ENCODE measurements around the gene MBD3L5.
"Not testable (repeated sequence)": the region's sequence is repeated elsewhere in the genome, so short reads cannot be mapped to it uniquely, and the experiment has no call there.

Gene MBD3L5

DNA sequence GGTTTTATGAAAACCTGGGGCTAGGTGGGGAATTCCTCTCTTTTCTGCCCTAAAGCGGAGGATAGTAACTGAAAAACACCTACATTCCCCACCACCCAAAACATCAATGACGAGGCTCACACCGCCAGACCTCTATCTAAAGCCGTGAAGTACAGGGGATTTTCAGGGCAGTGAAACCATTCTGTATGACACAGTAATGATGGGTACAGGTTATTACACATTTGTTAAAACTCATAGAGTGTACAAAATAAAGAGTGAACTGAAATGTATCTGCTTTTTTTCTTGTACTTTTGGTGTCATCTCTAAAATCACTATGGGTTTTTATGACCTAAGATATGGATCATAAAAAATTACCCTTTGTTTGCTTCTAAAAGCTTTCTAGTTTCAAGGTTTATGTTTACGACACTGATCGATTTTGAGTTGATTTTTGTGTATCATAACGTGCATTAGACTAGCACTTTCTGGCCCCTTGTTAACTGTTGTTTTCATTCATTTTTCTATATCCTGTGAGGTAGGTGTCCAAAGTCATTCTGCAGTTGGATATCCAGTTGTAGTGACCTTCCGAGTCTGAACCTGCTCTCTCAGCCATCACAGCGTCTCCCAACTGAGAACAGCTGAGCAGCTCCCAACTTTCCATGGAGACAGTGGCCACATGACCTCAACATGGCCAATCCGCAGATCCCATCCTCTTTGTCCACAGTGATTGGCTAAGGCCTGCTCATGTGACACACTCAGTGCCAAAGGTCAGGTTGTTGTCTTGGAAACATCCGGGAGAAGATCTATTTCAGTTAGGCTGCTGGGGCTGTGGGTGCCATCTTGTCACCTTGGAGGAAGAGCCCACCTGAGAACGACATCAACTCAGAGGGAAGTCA is 19.4 kb upstream of the MBD3L5 start:
- TF ChIP-seq CTCF (conservative IDR thresholded peaks at IDR 0.05; ENCODE audit: low read depth, low read length): no peak
- H3K4me3 ChIP-seq (ENCODE audit: low read length): no peak overlapping the region
- no peak for DNase-seq (ENCODE audit: low read depth)

DNA sequence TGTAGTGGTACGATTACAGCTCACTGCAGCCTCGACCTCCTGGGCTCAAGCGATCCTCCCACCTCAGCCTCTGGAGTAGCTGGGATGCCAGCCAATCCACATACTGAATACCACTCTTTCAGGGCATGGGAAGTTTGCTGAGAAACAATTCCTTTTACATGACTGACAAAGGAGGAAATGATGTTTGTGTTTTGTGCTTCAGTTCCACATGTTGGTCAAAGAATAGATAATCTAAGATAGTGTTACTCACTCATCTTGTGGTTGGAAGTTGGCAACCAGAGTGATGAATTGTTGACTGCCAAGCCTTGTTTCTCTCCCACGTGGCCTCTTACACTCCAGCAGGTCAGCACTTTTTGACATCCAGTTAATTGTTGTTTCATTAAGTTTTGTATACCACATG is 16.7 kb upstream of the MBD3L5 start:
- no peak for DNase-seq (ENCODE audit: low read depth)
- no peak overlapping the region for H3K4me3 ChIP-seq (ENCODE audit: low read length)
- TF ChIP-seq CTCF (conservative IDR thresholded peaks at IDR 0.05; ENCODE audit: low read depth, low read length): no peak

DNA sequence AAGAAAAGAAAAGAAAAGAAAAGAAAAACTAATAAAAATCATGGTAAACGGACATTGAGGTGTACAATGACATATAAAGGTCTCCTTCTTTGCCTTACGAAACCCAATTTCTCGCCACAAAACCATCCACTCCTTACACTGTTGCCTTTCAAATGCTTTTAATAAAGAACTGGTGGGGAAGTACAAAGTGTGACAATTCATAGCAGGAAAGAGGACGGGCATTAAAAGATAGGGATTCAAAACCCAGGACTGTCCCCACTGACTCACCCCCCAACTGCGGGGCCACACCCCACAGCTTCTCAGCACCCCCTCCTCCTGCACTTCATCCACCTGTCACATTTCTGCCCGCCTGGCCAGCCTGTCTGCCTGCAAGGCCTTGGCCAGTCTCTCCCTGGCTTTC is 11.6 kb upstream of the MBD3L5 start:
- TF ChIP-seq CTCF (conservative IDR thresholded peaks at IDR 0.05; ENCODE audit: low read depth, low read length): no peak
- DNase-seq (ENCODE audit: low read depth): no peak

GRCh38 chr19:7021331-7021730 is 9.0 kb upstream of the MBD3L5 start, which contains the start of gene MBD3L2B:
MBD3L2B (minus strand) TSS chr19:7021431; CDS start chr19:7021397, 34 bp downstream.
- not testable (repeated sequence) for H3K4me3 ChIP-seq (ENCODE audit: low read length); DNase-seq (ENCODE audit: low read depth)

More for the DNA sequence above, 11.6 kb upstream of the MBD3L5 start:
- no peak overlapping the region for H3K4me3 ChIP-seq (ENCODE audit: low read length)

DNA sequence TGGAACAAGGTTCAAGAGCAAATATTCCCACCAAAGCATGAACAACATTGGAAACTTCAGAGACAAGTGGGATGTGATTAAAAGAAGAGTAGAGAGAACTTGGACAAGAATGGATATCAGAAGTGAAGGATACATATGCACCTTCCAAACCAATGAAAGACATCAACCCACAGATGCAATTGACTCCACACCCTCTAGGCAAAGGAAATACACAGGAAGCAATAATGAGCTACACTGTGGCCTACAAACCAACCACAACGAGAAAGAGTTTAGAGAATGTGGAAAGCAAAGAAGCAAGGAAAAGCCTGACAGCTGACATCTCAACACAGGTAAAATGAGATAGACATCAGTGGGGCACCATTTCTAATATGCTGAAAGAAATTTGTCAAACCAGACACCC is 1.6 kb upstream of the MBD3L5 start:
- not testable (repeated sequence) for DNase-seq (ENCODE audit: low read depth)

DNA sequence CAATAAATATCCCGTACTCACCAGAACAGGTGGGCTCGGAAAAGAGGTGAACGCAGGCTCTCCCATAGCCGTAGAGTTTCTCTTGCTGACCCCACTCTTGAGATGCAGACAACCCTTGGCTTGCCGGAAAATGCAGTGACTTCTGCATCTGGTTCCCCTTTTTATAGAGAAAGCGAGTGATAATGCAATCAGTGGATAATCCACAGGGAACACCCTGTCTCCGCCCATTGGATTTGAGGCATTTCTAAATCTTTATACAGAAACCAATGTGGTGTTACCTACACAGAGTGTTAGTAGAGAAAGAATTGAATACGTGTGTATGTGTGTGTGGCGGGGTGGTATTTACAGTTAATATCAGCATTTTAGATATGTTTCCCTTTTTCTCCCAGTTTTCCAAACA is 9.7 kb downstream of the MBD3L5 start, which contains the start of gene MBD3L4:
TSS of gene MBD3L4 (minus strand) at position 101 of the 400 bp plus-strand sequence. CDS start at position 66, 35 bp downstream.
- H3K4me3 ChIP-seq (ENCODE audit: low read length); DNase-seq (ENCODE audit: low read depth): not testable (repeated sequence)

More for the DNA sequence above, 1.6 kb upstream of the MBD3L5 start:
- H3K4me3 ChIP-seq (ENCODE audit: low read length): not testable (repeated sequence)

DNA sequence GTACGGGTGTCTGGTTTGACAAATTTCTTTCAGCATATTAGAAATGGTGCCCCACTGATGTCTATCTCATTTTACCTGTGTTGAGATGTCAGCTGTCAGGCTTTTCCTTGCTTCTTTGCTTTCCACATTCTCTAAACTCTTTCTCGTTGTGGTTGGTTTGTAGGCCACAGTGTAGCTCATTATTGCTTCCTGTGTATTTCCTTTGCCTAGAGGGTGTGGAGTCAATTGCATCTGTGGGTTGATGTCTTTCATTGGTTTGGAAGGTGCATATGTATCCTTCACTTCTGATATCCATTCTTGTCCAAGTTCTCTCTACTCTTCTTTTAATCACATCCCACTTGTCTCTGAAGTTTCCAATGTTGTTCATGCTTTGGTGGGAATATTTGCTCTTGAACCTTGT is 11.2 kb downstream of the MBD3L5 start:
- H3K4me3 ChIP-seq (ENCODE audit: low read length); DNase-seq (ENCODE audit: low read depth): not testable (repeated sequence)

DNA sequence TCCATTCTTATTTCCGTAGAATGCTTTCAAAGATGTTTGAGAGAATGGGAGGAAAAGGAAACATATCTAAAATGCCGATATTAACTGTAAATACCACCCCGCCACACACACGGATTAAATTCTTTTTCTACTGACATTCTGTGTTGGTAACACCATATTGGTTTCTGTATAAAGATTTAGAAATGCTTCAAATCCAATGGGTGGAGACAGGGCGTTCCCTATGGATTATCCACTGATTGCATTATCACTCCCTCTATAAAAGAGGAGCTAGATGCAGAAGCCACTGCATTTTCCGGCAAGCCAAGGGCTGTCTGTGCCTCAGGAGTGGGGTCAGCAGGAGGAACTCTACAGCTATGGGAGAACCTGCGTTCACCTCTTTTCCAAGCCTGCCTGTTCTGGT is 18.6 kb downstream of the MBD3L5 start, which contains the start of gene MBD3L2:
TSS of gene MBD3L2 (plus strand) at position 301 of the 400 bp plus-strand sequence. CDS start at position 354, 53 bp downstream.
- not testable (repeated sequence) for H3K4me3 ChIP-seq (ENCODE audit: low read length); DNase-seq (ENCODE audit: low read depth)

DNA sequence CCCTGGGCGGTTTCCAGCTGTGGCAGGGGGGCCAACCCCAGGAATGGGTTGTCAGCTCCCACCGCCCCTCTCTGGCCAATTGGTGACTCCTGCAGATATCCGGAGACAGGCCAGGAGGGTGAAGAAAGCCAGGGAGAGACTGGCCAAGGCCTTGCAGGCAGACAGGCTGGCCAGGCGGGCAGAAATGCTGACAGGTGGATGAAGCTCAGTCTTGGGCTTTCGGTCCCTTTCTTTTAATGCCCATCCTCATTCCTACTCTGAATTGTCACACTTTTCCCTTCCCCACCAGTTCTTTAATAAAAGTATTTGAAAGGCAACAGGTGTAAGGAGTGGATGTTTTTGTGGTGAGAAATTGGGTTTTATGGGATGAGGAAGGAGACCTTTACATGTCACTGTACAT is 21.0 kb downstream of the MBD3L5 start:
- DNase-seq (ENCODE audit: low read depth); H3K4me3 ChIP-seq (ENCODE audit: low read length): not testable (repeated sequence)

- not testable (repeated sequence) for DNase-seq (ENCODE audit: low read depth); H3K4me3 ChIP-seq (ENCODE audit: low read length)
Observed at GRCh38 chr19:7052896-7053295, 22.5 kb downstream of the MBD3L5 start.

- not testable (repeated sequence) for H3K4me3 ChIP-seq (ENCODE audit: low read length); DNase-seq (ENCODE audit: low read depth)
Observed at GRCh38 chr19:7054635-7055368, 24.4 kb downstream of the MBD3L5 start.

- H3K4me3 ChIP-seq (ENCODE audit: low read length); DNase-seq (ENCODE audit: low read depth): not testable (repeated sequence)
Observed at GRCh38 chr19:7055679-7056078, 25.3 kb downstream of the MBD3L5 start.

DNA sequence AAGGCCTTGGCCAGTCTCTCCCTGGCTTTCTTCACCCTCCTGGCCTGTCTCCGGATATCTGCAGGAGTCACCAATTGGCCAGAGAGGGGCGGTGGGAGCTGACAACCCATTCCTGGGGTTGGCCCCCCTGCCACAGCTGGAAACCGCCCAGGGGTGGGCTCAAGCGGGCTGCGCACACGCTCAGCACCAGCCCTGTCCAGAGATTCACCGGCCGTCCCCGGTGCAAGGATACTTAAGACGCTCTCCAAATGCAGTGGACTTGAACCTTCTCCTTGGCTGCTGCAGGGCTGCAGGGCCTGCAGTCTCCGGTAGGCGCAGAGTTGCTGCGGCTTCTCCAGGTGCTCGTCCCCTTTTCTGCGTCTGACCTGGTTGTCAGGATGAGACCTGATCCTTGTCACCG is 26.0 kb downstream of the MBD3L5 start:
- H3K4me3 ChIP-seq (ENCODE audit: low read length); DNase-seq (ENCODE audit: low read depth): not testable (repeated sequence)

- not testable (repeated sequence) for DNase-seq (ENCODE audit: low read depth); H3K4me3 ChIP-seq (ENCODE audit: low read length)
Observed at GRCh38 chr19:7058576-7058975, 28.2 kb downstream of the MBD3L5 start, which contains the start of gene MBD3L3. MBD3L3 (minus strand) TSS chr19:7058676; CDS start chr19:7058605, 71 bp downstream.

- not testable (repeated sequence) for DNase-seq (ENCODE audit: low read depth); H3K4me3 ChIP-seq (ENCODE audit: low read length)
Observed at GRCh38 chr19:7059977-7060376, 29.6 kb downstream of the MBD3L5 start.

Measured in retinal pigment epithelial cell (primary cell).